Transverse colon (tissue), 4 donors: Measurements from ENCODE around the gene KRTAP2-3. TPM values are rescaled to one million over a fixed set of nuclear protein-coding genes. Genes with fewer than 3 reads are reported as not detected.
"Not testable (repeated sequence)": the region's sequence is repeated elsewhere in the genome, so short reads cannot be mapped to it uniquely, and the experiment has no call there.

ENCODE experiments used
- DNase-seq: peaks from one replicate; pipeline ENCODE4 v3.0.0-alpha.2; 2019
- H3K27ac ChIP-seq, 4 donors: fragments of 200-600 bp; sonication (generic); 2 replicates each; pipeline ENCODE4 v1.5.1; 2016 to 2018; ENCODE audit warnings: inconsistent platforms in 4 of 4
- H3K27me3 ChIP-seq: fragments of 200-600 bp; sonication (generic); 2 replicates; pipeline ENCODE4 v1.5.1; 2017; ENCODE audit warnings: inconsistent platforms
- H3K36me3 ChIP-seq, 4 donors: fragments of 200-600 bp; sonication (generic); 2 replicates each; pipeline ENCODE4 v1.5.1; 2017 to 2019; ENCODE audit warnings: inconsistent platforms in 4 of 4
- H3K4me1 ChIP-seq, 4 donors: fragments of 200-600 bp; sonication (generic); 2 replicates each; pipeline ENCODE4 v1.5.1; 2017 to 2020; ENCODE audit warnings: inconsistent platforms in 4 of 4
- H3K4me3 ChIP-seq, 4 donors: fragments of 200-600 bp; sonication (generic); 1 replicate in 1 of 4; 2 replicates in 3 of 4; pipeline versions ENCODE4 v1.5.1 to v1.6.1; 2017 to 2019; ENCODE audit warnings: inconsistent platforms in 4 of 4
- H3K9me3 ChIP-seq, 2 donors: fragments of 200-600 bp; sonication (generic); 2 replicates each; pipeline ENCODE4 v1.5.1; 2017 to 2019; ENCODE audit warnings: inconsistent platforms in 2 of 2
- EP300 ChIP-seq: sonication (generic); formaldehyde crosslinking; IDR thresholded peaks from one replicate; pipeline ENCODE4 v1.6.1; 2017; ENCODE audit warnings: antibody characterized with exemption, low read depth
- POLR2A ChIP-seq: fragments of 450-650 bp; IDR thresholded peaks from one replicate; pipeline ENCODE4 v1.6.1; 2016; ENCODE audit warnings: antibody characterized with exemption, mild to moderate bottlenecking, moderate library complexity
- POLR2AphosphoS5 ChIP-seq, 3 donors: sonication (generic); formaldehyde crosslinking; IDR thresholded peaks; one replicate each; pipeline ENCODE4 v1.6.1; 2016; ENCODE audit warnings: antibody characterized with exemption in 3 of 3
- WGBS, 2 donors: methylation state at CpG; one replicate each; pipeline ENCODE4 v1.1.5; 2018; ENCODE audit warnings: low coverage in 1 of 2; 5-methylcytosine and 5-hydroxymethylcytosine counted together
- in situ Hi-C, 4 donors: fragments of 200-750 bp; cut with MboI; loops; one replicate each; pipeline versions ENCODE4 v1.15.0 to v1.15.1; 2017; ENCODE audit warnings: low sequenced_read_pairs in 3 of 4, low pct_ligation_motif_present in 1 of 4, low pct_unique_long_range_greater_than_20kb in 1 of 4
- intact Hi-C: fragments of 100-400 bp; cut with DNase I; formaldehyde crosslinking; loops from one replicate; pipeline ENCODE4 v1.15.1; 2023; ENCODE audit warnings: low total_unique reads
- total RNA-seq, 4 donors: library from RNA; depleted of rRNA; stranded (reverse); fragments of >200 nt; gene quantifications; one replicate each; pipeline ENCODE4 v1.1.0, GENCODE V29; 2016
- TF ChIP-seq, protein P1 (sequence below), 5 experiments: fragments of 200-600 bp in 3 of 5; fragments of 450-650 bp in 2 of 5; sonication (generic) in 3 of 5; IDR thresholded peaks; 1 replicate in 2 of 5; 2 replicates in 3 of 5; pipeline ENCODE4 v1.5.1; 2016 to 2017; ENCODE audit warnings: antibody characterized with exemption in 5 of 5, inconsistent platforms in 3 of 5, mild to moderate bottlenecking in 2 of 5, moderate library complexity in 1 of 5

Gene KRTAP2-3
- total RNA-seq, 4 donors from 2014 or later, result not detected

DNA sequence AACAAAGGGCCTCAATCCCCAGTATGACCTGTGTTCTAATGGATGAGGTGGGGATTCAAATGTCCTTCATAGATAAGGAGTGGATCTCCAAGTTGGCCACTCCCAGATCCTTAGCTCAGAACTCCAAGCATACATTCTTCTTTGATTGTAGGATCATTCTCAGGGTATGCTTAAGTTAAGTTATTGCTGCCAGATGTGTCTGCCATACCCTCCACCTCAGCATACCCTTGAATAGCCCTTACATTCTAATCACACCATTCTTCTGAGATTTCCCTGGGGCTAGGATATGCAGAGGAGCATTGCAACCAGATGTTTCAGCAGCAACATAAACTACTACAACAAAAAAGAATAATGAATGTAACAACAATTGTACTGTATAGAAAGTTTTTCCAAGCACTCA, 7.4 kb upstream of the KRTAP2-3 start:
- no peak for TF ChIP-seq POLR2A
- intact Hi-C loops, result no loop called here
- H3K4me3 ChIP-seq, result no peak overlapping the region
- H3K9me3 ChIP-seq, result no peaks in the 10 kb centered on the region
- no peak overlapping the region for H3K27ac ChIP-seq
- no peak for DNase-seq
- in situ Hi-C loops, result no loop called here
- H3K36me3 ChIP-seq, result no peaks in the 10 kb centered on the region
- H3K4me1 ChIP-seq, result no peaks in the 10 kb centered on the region
- H3K27me3 ChIP-seq, result peaks cover 9% of the 10 kb centered on the region

DNA sequence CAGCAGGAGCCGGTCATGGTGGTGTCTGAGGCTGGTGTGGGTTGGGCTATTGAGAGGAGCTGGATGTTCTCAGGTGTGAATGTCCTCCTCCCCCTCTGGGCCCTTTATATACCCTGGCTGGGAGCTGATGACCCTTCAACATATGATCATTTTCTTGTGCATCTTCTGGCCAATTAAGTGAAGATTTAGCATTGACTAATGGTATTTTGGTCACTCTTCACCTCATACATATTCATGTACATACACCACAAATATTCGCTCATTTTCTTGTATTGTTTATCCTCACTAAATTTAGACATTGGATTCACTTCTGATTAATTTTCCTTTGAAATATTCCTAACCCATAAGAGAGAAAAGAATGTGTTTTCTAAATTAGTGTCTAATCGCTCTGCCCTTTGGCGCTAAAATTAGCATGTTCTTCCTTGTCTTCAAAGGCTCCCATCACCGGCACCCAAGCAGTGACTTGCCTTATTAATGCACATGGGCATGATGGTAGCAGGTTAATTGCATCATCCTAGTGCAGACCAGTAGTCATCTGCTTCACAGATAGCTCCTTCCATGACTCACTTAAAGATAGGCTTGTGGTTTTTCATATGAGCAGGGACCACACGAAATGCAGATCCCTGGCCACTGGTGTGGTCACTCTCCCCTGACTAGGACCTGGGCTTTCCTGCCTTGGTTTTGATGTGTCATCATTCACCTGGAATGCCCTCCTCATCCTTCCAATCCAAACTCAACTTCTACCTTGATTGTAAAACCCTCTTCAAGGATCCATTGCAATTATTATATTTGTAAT, 6.1 kb upstream of the KRTAP2-3 start, which contains the start of gene KRTAP2-4:
Gene KRTAP2-4 (minus strand): TSS at position 51 of the 796 bp plus-strand sequence. CDS start 34 bp downstream, at position 17.
- 91 to 93% methylated on average over 4 to 6 of the region's 6 CpGs for WGBS, 2 donors
- Histone ChIP-seq H3K27me3 (peaks cover 21% of the 10 kb centered on the region), H3K4me3 (no peak within 1 kb of the TSS), H3K9me3 (no peaks in the 10 kb centered on the region), H3K4me1 (no peaks in the 10 kb centered on the region), H3K27ac (no peak within 1 kb of the TSS), H3K36me3 (no peaks in the 10 kb centered on the region)
- in situ Hi-C loops, result no loop called here
- TF ChIP-seq EP300, result no peak
- no peak for TF ChIP-seq POLR2A
- TF ChIP-seq, protein P1, sequence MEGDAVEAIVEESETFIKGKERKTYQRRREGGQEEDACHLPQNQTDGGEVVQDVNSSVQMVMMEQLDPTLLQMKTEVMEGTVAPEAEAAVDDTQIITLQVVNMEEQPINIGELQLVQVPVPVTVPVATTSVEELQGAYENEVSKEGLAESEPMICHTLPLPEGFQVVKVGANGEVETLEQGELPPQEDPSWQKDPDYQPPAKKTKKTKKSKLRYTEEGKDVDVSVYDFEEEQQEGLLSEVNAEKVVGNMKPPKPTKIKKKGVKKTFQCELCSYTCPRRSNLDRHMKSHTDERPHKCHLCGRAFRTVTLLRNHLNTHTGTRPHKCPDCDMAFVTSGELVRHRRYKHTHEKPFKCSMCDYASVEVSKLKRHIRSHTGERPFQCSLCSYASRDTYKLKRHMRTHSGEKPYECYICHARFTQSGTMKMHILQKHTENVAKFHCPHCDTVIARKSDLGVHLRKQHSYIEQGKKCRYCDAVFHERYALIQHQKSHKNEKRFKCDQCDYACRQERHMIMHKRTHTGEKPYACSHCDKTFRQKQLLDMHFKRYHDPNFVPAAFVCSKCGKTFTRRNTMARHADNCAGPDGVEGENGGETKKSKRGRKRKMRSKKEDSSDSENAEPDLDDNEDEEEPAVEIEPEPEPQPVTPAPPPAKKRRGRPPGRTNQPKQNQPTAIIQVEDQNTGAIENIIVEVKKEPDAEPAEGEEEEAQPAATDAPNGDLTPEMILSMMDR (IDR thresholded peaks at IDR 0.05), result no peak
- TF ChIP-seq POLR2AphosphoS5 (IDR thresholded peaks at IDR 0.05), result no peak
- intact Hi-C loops, result no loop called here
- no peak for DNase-seq

DNA sequence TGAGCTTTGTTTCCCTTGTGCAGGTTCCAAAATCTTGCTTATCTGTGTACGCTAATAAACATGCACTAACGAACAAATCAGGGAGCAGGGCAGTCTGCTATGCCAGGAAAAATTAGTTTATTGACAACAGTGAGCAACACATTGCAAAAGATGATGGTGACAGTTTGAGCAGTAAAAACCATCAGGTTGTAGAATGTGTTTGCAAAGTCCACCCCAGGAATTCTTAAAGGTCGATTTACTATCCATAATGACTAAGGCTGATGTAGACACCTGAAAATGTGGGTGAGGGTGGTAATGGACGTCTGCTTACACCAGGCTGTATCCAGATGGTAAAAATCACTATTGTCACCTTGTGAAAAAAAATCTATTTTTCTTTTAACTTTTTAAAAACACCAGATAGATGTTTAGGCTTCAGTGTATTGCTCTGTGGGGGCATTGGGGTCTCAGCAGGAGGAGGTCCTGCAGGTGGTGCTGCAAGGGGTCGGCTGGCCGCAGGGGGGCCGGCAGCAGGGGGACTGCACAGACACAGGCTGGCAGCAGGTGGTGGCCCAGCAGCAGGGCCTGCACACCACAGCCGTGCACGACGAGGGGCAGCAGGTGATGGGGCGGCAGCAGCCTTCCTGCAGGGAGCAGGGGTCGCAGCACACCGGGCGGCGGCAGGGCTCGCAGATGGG, 5.2 kb upstream of the KRTAP2-3 start:
- DNase-seq, H3K36me3 ChIP-seq, intact Hi-C loops, H3K9me3 ChIP-seq, H3K27ac ChIP-seq, H3K4me3 ChIP-seq, in situ Hi-C loops, H3K4me1 ChIP-seq: not testable (repeated sequence)
- peaks cover 23% of the 10 kb centered on the region for H3K27me3 ChIP-seq
- 68 to 69% methylated on average over 3 to 6 of the region's 16 CpGs for WGBS, 2 donors

DNA sequence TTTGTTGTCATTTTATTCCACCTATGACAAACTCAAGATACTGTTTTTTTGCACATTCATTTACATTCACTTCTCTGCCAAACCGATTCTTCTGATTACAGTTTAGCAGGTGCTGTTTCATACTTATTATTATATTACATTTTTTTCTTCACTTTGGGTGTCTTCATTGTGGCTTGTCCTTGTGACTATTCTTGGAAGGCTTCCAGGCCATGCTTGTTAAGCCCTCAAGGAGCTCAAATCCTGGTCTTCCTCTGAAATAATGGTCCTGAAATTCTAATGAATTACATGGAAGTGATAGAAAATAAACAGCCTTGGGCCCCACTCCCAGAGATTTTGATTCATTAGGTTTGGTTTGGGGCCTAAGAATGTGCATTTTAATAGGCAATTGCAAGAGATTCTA, 4.4 kb upstream of the KRTAP2-3 start:
- H3K9me3 ChIP-seq, result no peaks in the 10 kb centered on the region
- H3K36me3 ChIP-seq, result no peaks in the 10 kb centered on the region
- TF ChIP-seq, protein P1 (IDR thresholded peaks at IDR 0.05), result no peak
- no peak for TF ChIP-seq POLR2AphosphoS5 (IDR thresholded peaks at IDR 0.05)
- TF ChIP-seq POLR2A, result no peak
- no peak for TF ChIP-seq EP300
- H3K4me3 ChIP-seq, result no peak overlapping the region
- intact Hi-C loops, result no loop called here
- no peak overlapping the region for H3K27ac ChIP-seq
- H3K4me1 ChIP-seq, result no peaks in the 10 kb centered on the region
- DNase-seq, result no peak
- in situ Hi-C loops, result no loop called here
- peaks cover 23% of the 10 kb centered on the region for H3K27me3 ChIP-seq
- WGBS, 2 donors, result 50% methylated on average over 1 of the region's 1 CpG; no CpG with 5 or more reads in 1 of the 2 donors

DNA sequence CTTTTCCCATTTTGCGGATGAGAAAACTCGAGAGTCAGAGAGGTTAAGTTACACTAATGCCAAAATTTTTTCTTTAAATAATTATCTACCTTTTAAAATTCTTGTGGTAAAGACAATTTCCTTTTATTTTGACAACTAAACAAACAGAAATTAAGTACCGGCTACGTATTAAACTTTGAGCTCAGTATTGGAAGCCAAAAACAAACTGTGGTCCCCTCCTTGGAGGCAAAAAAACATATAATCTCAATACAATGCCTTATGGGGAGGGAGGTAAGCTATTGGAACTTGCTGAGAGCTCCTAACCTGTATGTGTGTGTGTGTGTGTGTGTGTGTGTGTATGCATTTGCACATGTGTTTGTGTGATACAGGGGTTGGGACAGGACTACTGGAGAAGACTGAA, 3.5 kb upstream of the KRTAP2-3 start:
- Histone ChIP-seq H3K27me3 (peaks cover 23% of the 10 kb centered on the region), H3K4me1 (no peaks in the 10 kb centered on the region), H3K9me3 (no peaks in the 10 kb centered on the region), H3K27ac (no peak overlapping the region), H3K4me3 (no peak overlapping the region), H3K36me3 (no peaks in the 10 kb centered on the region)
- DNase-seq, result no peak
- intact Hi-C loops (no loop called here), in situ Hi-C loops (no loop called here)
- WGBS, 2 donors, result 53 to 72% methylated on average over 4 of the region's 4 CpGs
- TF ChIP-seq POLR2AphosphoS5 (IDR thresholded peaks at IDR 0.05) (no peak), EP300 (no peak), POLR2A (no peak)
- TF ChIP-seq, protein P1 (IDR thresholded peaks at IDR 0.05), result no peak
